Breast epithelium (tissue), 3 donors: Measurements from ENCODE around the gene PLXNA4.

ENCODE experiments used
- POLR2A ChIP-seq: fragments of 450-650 bp; IDR thresholded peaks from one replicate; pipeline ENCODE4 v1.6.1; 2016; ENCODE audit warnings: antibody characterized with exemption, mild to moderate bottlenecking, moderate library complexity
- POLR2AphosphoS5 ChIP-seq, 3 donors: sonication (generic); formaldehyde crosslinking; IDR thresholded peaks; one replicate each; pipeline ENCODE4 v1.6.1; 2017; ENCODE audit warnings: antibody characterized with exemption in 3 of 3
- TF ChIP-seq, protein P1 (sequence below), 3 donors: fragments of 450-650 bp; IDR thresholded peaks; one replicate each; pipeline ENCODE4 v1.5.1; 2016 to 2017; ENCODE audit warnings: antibody characterized with exemption in 3 of 3, mild to moderate bottlenecking in 3 of 3, moderate library complexity in 3 of 3

DNA sequence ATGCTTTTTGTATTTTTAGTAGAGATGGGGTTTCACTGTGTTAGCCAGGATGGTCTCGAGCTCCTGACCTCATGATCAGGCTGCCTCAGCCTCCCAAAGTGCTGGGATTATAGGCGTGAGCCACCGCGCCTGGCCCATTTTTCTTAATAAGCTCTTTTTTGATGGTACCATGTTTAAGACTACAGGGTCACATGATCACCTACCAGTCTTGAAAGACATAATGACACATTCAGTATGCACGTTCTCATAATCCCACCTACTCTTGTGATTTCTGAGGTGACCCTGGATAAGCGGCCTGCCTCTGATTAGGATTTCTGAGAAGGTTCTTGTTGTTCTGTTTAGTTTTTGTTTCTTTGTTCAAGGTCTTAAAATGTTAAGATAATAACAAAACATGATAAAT, 43.7 kb upstream of the PLXNA4 start:
- TF ChIP-seq, protein P1, sequence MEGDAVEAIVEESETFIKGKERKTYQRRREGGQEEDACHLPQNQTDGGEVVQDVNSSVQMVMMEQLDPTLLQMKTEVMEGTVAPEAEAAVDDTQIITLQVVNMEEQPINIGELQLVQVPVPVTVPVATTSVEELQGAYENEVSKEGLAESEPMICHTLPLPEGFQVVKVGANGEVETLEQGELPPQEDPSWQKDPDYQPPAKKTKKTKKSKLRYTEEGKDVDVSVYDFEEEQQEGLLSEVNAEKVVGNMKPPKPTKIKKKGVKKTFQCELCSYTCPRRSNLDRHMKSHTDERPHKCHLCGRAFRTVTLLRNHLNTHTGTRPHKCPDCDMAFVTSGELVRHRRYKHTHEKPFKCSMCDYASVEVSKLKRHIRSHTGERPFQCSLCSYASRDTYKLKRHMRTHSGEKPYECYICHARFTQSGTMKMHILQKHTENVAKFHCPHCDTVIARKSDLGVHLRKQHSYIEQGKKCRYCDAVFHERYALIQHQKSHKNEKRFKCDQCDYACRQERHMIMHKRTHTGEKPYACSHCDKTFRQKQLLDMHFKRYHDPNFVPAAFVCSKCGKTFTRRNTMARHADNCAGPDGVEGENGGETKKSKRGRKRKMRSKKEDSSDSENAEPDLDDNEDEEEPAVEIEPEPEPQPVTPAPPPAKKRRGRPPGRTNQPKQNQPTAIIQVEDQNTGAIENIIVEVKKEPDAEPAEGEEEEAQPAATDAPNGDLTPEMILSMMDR (IDR thresholded peaks at IDR 0.05): no peak
- TF ChIP-seq POLR2A (no peak), POLR2AphosphoS5 (IDR thresholded peaks at IDR 0.05) (no peak)
